Lung (tissue), 12 donors: ENCODE data around the gene BICDL2. TPM values are rescaled to one million over a fixed set of nuclear protein-coding genes. Genes with fewer than 3 reads are reported as not detected.

ENCODE experiments used
- ATAC-seq: fragments of 200-7000 bp; cut with Tn5 transposase; one replicate; pipeline ENCODE4 v1.9.1; 2020; ENCODE audit warnings: moderate number of reproducible peaks; ENCODE audit not compliant: insufficient read depth, low FRiP score
- DNase-seq, 3 donors: peaks; one replicate each; pipeline ENCODE4 v3.0.0-alpha.2; 2013 to 2017
- H3K27ac ChIP-seq, 2 donors: one replicate each; pipeline ENCODE4 v1.5.1; 2013; ENCODE audit warnings: mild to moderate bottlenecking in 2 of 2, moderate library complexity in 2 of 2, control low read depth in 1 of 2, inconsistent platforms in 1 of 2, low read depth in 1 of 2, low read length in 1 of 2
- H3K27me3 ChIP-seq, 3 donors: one replicate each; pipeline ENCODE4 v1.5.1; 2013; ENCODE audit warnings: low read length in 2 of 3; ENCODE audit not compliant: control insufficient read depth in 3 of 3, insufficient read depth in 3 of 3
- H3K36me3 ChIP-seq, 4 donors: one replicate each; pipeline ENCODE4 v1.5.1; 2013; ENCODE audit warnings: low read length in 4 of 4, mild to moderate bottlenecking in 1 of 4, moderate library complexity in 1 of 4; ENCODE audit not compliant: control insufficient read depth in 4 of 4, insufficient read depth in 4 of 4
- H3K4me1 ChIP-seq, 5 donors: one replicate each; pipeline ENCODE4 v1.5.1; 2013; ENCODE audit warnings: low read length in 5 of 5, mild to moderate bottlenecking in 2 of 5, moderate library complexity in 1 of 5; ENCODE audit not compliant: control insufficient read depth in 5 of 5, insufficient read depth in 5 of 5
- H3K4me3 ChIP-seq: one replicate; pipeline ENCODE4 v1.5.1; 2013; ENCODE audit warnings: mild to moderate bottlenecking, control low read depth, moderate library complexity
- H3K9ac ChIP-seq, 2 donors: one replicate each; pipeline ENCODE4 v1.5.1; 2013; ENCODE audit warnings: low read length in 2 of 2, control low read depth in 1 of 2; ENCODE audit not compliant: insufficient read depth in 1 of 2
- H3K9me3 ChIP-seq, 4 donors: one replicate each; pipeline ENCODE4 v1.5.1; 2013; ENCODE audit warnings: low read length in 3 of 4, mild to moderate bottlenecking in 1 of 4, moderate library complexity in 1 of 4; ENCODE audit not compliant: control insufficient read depth in 4 of 4, insufficient read depth in 3 of 4
- WGBS, 2 donors: extraction: QIAGEN DNeasy Blood & Tissue Kit; methylation state at CpG; one replicate each; pipeline ENCODE4 v1.1.7; 2013; 5-methylcytosine and 5-hydroxymethylcytosine counted together
- polyA plus RNA-seq, 2 donors: library from polyadenylated mRNA; stranded (reverse); fragments of 200-250 nt; gene quantifications; one replicate each; pipeline ENCODE4 v1.2.1, GENCODE V29; 2013
- total RNA-seq, 2 donors: library from RNA; depleted of rRNA in 1 of 2; stranded (reverse); fragments of >200 nt in 1 of 2; gene quantifications; one replicate each; pipeline ENCODE4 v1.2.1, GENCODE V29; 2014 to 2021
- TF ChIP-seq, protein P1 (sequence below): IDR thresholded peaks from 2 replicates; pipeline ENCODE4 v1.5.1; 2012; ENCODE audit warnings: mild to moderate bottlenecking; ENCODE audit errors: control extremely low read depth, extremely low read depth
- donor health status: control.
- donor health status: control.
- donor health status: Bipolar disorder and iron deficiency.
- donor health status: healthy.
- donor health status: DM: yes; HTN: yes; CAD: no.

The BICDL2 gene
- total and polyA plus RNA-seq, 4 donors, result 12.7 to 24.4 (median 16.5) TPM

DNA sequence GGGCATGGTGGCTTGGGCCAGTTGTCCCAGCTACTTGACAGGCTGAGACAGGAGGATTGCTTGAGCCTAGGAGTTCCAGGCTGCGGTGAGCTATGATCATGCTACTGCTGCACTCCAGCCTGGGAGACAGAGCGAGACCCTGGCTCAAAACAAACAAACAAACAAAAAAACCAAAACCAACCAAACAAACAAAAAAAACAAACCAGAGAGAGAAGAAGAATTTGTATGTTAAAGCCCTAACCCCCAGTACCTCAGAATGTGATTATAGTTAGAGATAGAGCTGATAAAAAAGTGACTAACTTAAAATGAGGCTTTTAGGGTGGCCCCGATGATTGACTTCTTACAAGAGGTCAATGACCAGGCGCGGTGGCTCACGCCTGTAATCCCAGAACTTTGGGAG is 8.0 kb upstream of the BICDL2 start:
- TF ChIP-seq, protein P1, sequence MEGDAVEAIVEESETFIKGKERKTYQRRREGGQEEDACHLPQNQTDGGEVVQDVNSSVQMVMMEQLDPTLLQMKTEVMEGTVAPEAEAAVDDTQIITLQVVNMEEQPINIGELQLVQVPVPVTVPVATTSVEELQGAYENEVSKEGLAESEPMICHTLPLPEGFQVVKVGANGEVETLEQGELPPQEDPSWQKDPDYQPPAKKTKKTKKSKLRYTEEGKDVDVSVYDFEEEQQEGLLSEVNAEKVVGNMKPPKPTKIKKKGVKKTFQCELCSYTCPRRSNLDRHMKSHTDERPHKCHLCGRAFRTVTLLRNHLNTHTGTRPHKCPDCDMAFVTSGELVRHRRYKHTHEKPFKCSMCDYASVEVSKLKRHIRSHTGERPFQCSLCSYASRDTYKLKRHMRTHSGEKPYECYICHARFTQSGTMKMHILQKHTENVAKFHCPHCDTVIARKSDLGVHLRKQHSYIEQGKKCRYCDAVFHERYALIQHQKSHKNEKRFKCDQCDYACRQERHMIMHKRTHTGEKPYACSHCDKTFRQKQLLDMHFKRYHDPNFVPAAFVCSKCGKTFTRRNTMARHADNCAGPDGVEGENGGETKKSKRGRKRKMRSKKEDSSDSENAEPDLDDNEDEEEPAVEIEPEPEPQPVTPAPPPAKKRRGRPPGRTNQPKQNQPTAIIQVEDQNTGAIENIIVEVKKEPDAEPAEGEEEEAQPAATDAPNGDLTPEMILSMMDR, result no peak
- WGBS, 2 donors, result 90 to 96% methylated on average over 6 of the region's 6 CpGs
- no peak overlapping the region for H3K27ac ChIP-seq
- H3K4me3 ChIP-seq, result no peak overlapping the region
- peaks cover 0 to 58% (median 49%) of the 10 kb centered on the region in 3 donors for H3K27me3 ChIP-seq
- H3K4me1 ChIP-seq, result peaks cover 0 to 6% (median 3%) of the 10 kb centered on the region in 5 donors
- no peaks in the 10 kb centered on the region for H3K9me3 ChIP-seq
- ATAC-seq (no peak), DNase-seq (no peak)
- no peaks in the 10 kb centered on the region for H3K36me3 ChIP-seq
- no peak overlapping the region for H3K9ac ChIP-seq

DNA sequence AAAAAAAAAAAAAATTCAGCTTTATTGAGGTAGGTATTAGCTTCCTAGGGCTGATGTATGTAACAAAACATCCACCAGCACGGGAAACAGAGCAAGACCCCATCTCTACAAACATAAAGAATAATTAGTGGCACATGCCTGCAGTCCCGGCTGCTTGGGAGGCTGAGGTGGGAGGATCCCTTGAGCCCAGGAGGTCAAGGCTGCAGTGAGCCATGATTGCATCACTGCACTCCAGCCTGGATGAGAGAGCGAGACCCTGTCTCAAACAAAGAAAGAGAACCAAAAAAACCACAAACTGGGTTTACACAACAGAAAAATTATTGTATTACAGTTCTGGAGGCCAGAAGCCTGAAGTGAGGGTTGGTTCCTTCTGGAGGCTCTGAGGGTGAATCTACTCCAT is 5.6 kb upstream of the BICDL2 start:
- TF ChIP-seq, protein P1, result no peak
- Histone ChIP-seq H3K27me3 (peaks cover 0 to 60% (median 52%) of the 10 kb centered on the region in 3 donors), H3K36me3 (no peaks in the 10 kb centered on the region), H3K4me3 (no peak overlapping the region), H3K27ac (no peak overlapping the region), H3K9ac (no peak overlapping the region), H3K4me1 (peaks cover 0 to 6% (median 3%) of the 10 kb centered on the region in 5 donors), H3K9me3 (no peaks in the 10 kb centered on the region)
- WGBS, 2 donors, result 67 to 82% methylated on average over 3 of the region's 3 CpGs
- DNase-seq (no peak), ATAC-seq (no peak)

DNA sequence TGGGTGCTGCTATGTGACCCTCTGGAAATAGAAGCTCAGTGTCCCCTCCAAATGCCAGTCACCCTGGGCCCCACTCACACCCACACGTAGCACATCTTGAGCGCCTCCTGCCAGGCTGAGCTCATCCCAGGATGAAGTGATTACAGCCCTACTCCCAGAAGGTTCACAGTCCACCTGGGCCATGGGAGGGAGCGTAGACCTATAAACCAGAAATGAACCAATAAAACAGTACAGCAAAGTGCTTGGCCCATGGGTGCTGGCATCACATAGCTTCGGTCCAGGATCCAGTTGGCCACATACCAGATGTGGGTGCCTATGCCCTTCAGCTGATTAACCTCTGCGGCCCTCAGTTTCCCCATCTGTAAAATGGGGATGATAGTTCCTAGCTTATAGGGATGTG is 2.2 kb upstream of the BICDL2 start:
- WGBS, 2 donors, result 85 to 86% methylated on average over 5 of the region's 5 CpGs
- DNase-seq (no peak), ATAC-seq (no peak)
- Histone ChIP-seq H3K9me3 (no peaks in the 10 kb centered on the region), H3K36me3 (no peaks in the 10 kb centered on the region), H3K27me3 (peaks cover 0 to 56% (median 51%) of the 10 kb centered on the region in 3 donors), H3K9ac (no peak overlapping the region), H3K27ac (no peak overlapping the region), H3K4me3 (no peak overlapping the region), H3K4me1 (peaks cover 0 to 4% (median 0%) of the 10 kb centered on the region in 5 donors)
- TF ChIP-seq, protein P1, result no peak

DNA sequence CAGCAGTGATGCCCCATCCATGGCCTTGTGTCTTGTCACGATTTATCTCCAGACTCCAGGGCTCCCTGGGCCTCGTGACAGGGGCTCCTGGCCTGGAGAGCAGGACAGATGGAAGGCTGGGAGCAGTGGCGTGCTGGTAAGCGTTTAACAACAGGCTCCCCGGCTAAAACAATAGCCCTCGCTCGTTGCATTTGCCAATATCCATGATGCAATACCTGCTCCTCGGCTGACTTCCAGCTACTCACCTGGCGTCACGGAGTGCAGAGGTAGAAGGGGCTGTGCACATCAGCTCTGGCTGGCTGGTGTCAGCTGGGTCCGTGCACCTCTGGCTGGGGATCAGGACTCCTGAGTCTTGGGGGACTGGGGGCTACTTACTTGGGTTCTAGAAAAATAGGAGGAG is 1.5 kb upstream of the BICDL2 start:
- no peak for ATAC-seq

More for the DNA sequence above, 1.5 kb upstream of the BICDL2 start:
- Histone ChIP-seq H3K9me3 (no peaks in the 10 kb centered on the region), H3K9ac (no peak overlapping the region), H3K36me3 (no peaks in the 10 kb centered on the region), H3K27ac (no peak overlapping the region), H3K27me3 (peaks cover 0 to 49% (median 44%) of the 10 kb centered on the region in 3 donors), H3K4me3 (no peak overlapping the region), H3K4me1 (peaks cover 0 to 4% (median 0%) of the 10 kb centered on the region in 5 donors)
- TF ChIP-seq, protein P1, result no peak
- WGBS, 2 donors, result 29 to 33% methylated on average over 11 of the region's 11 CpGs
- DNase-seq, result no peak
